Left kidney (tissue), 2 donors: ENCODE data around the gene HDAC7. TPM values are rescaled to one million over a fixed set of nuclear protein-coding genes. Genes with fewer than 3 reads are reported as not detected.

Experiments
- DNase-seq: peaks from one replicate; pipeline ENCODE4 v3.0.0-alpha.2; 2013
- polyA plus RNA-seq: library from polyadenylated mRNA; unstranded; fragments of 120-200 nt; gene quantifications from one replicate; pipeline ENCODE4 v1.2.1, GENCODE V29; 2013; ENCODE audit not compliant: insufficient read length

The HDAC7 gene
- polyA plus RNA-seq, 1 donor = 80.9 TPM

DNA sequence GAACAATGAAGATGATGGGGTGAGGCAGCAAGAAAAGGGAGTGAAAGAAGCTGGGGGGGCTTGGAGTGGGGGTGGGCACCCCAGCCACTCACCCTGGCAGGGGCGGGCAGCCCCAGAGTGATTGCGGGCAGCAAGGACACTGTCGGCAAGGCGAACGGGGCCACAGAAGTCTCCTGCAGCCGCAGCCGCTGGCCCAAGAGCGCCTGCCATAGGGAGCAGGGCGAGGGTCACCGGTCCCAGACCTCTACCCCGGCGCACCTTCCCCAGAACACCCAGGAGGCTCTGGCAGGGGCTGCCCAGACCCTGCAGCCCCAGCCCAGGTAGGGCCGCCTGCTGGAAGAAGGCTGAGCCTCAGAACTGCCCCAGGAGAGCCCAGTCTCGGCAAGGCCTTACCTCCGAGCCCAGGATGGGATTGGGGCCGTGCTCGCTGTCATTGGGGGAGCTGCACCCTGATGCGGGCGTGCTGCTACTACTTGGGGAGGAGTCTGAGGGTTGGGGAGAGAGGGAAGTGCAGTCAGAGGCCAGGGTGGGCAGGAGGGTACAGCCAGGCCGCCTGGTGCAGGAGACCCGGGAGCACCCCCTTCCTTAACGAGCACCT is 23.8 kb downstream of the HDAC7 start:
- no peak for DNase-seq

DNA sequence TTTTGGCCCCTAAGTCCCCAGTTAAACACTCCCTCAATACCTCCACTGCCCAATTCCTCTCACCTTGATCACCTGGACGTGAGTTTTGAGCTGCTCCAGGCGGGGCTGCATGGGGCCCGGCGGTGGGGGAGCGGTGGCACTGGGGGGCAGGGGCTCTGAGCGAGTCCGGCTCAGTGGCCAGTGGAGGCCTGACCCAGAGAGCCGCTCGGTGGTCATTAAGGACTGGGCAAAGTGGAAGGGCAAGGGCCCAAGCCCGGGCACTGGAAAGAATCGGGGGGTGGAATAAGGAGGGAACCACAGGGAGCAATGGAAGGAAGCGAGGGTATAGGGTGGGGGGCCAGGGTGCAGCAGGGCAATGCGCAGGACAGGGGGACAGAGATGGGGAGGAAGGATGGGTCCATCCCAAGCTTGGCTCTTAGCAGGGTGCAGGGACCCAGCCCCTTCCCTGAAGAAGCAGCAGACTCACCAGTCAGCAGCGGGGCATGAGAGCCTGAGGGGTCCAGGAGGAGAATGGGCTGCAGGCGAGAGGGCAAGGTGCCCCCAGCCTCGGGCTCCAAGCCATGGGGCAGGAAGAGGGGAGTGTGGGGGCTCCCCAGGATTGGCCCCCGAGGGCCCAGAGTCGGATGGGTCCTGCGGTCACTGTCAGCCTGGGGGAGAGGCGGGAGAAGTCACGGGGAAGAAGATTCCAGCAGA is 24.4 kb downstream of the HDAC7 start:
- DNase-seq = no peak

DNA sequence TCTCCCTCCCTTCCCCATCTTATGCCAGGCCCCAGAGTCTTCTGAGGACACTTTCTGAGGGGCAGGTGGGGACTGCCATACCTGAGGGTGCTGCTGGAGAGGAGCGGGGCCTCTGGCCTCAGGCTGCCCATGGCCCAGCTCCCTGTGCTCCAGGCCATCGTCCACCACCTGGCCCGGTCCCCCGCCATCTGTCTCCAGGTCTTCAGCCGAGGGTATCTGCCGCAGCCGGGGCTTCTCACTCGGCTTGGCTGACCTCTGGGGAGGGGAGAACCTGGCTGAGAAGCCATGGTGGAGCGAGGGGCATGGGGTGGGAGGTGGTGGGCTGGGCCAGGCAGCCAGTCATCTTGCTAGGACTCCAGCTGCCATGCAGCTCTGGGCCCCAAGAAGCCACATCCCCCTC is 25.0 kb downstream of the HDAC7 start:
- no peak for DNase-seq

DNA sequence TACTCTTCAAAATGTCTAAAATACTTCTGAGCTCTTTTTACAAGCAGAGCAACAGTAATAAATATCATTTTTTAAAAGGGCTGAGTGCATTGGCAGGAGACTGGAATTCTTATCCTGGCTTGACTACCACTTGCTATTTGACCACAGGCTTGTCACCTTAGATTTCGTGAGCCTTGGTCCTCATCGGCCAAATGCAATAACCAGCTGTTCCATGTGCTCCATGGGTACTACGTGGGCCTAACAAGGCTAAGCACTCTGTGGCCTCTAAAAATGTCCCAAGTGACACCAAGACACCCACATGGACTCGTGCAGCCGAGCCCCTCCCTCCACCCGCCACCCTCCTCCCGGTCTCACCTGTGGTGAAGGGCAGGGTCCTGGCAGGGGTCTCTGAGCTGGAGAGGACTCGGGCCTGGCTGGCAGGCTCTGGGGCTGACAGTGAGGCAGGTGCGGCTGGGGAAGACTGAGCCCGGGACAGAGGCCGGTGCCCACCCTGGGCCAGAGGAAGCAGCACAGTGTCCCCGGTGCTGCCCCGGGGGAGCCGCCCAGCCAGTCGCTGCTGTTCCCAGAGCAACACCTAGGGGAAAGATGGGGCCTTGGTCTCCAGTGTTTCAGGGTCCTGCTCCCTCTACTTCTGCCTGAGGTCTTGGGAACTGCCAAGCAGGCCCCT is 26.6 kb downstream of the HDAC7 start:
- DNase-seq = no peak

DNA sequence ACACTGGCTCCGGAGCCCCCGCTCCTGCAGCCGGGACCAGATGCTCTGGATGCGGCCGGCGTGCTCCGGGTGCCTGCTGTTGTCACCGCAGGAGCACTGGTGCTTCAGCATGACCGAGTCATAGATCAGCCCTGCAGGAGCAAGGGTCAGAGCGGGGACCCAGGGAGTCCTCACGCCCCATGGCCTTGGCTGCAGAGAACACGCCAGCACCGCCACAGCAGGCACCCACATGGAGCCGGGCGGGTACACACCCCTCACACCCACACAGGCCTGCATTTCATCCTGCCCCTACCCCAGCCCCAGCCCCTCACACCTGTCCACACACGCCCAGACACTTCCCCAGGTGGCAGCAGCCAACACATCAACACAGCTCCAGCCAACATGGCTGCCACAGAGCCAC is 27.8 kb downstream of the HDAC7 start:
- no peak for DNase-seq

DNA sequence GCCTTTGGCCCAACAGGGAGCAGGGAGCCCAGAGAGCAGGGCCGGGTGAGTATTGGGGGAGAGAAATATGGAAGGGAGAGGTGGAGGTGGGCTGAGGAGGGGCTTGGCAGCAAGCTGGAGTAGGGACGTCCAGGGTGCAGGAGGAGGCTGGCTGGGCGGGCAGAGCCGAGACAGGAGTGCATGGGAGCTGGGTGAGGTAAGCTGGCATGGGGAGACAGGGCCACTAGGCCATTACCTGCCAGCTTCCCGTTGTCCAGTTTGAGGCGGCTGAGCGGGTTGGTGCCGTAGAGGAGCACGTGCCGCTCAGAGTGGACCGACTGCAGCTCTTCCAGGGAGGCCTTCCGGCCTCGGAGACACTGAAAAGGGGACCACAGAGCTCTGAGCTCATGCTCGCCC is 28.4 kb downstream of the HDAC7 start:
- no peak for DNase-seq

DNA sequence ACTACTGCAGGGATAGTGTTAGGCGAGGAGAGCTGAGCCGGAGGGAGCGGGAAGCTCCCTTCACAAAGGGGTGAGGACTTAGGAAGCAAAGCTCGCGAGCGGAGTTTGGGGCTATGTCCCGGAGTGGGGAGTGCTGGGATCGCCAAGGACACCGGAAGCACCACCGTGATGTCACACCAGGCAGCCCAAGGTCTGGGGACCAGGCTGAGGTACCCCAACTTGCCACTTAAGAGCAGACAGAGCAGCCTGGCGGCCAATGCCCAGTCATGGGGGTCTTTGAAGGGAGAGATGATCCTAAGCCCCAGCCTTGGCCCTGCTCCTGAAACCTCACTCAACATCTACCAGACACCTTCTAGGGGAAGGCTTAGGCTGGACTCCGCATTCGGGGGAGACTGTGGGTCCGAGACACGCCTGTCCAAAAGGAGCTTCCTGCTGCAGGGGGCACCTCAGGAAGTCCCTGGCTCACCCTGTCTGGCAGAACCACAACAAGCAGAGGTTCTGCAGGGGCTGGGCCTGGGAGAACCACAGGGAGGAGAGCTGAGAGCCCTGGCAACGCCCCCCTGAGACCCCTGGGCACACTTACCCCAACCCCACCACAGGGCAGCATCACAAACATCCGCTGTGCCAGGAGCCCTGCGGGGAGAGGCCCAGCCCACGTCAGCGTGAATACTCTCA is 28.9 kb downstream of the HDAC7 start:
- DNase-seq = no peak

DNA sequence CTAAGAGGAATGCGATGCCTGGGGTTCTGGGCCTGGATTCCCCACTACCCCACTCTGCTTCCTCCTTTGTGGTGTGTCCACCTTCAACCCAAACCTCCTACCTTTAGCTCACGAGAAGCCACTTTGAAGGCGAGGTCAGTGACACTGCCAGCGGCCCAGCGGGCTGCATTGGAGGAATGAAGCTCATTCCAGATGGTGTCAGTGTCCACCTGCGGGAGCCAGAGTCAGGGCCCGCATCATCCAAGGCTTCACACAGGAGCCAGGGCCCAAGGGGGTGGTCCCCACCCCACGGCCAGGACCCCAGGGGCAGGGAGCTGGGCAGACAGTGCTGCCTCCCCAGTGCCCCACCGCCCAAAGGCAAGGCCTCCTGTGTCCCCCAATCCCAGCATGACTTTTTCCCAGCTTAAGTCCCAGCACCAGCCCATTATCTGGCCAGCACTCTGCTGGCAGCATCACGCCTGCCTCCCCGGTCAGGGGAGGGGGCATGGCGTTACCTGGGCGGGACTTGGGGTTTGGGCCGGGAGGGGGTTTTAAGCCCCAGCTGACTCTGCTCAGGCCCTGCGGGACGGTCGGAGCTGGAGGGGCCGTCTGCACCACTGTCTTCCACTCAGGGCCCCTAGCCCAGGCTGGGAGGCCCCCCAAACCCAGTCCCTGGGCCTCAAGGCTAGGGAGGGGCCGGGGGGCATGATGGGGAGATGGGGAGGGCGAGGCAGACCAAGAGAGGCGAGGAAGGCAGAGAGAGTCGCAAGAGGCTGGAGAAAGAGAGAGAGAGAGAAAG is 29.8 kb downstream of the HDAC7 start:
- no peak for DNase-seq

DNA sequence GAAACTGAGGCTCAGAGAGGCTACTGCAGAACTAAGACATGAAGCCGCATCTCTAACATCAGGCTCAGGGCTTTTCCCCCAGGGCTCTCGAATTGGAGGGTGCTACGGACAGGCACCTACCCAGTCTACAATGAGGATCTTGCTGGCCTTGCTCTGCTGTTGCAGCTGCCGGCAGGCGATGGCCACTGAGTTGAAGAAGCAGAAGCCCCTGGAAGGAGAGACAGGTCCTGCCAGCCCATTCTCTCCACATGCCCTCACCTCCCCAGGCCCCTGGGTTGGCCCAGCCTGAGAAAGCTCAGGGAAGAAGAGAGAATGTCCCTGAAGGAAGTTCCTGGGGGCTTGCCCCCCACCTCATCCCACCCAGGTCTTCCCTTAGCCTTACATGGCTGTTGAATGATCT is 30.6 kb downstream of the HDAC7 start:
- no peak for DNase-seq

DNA sequence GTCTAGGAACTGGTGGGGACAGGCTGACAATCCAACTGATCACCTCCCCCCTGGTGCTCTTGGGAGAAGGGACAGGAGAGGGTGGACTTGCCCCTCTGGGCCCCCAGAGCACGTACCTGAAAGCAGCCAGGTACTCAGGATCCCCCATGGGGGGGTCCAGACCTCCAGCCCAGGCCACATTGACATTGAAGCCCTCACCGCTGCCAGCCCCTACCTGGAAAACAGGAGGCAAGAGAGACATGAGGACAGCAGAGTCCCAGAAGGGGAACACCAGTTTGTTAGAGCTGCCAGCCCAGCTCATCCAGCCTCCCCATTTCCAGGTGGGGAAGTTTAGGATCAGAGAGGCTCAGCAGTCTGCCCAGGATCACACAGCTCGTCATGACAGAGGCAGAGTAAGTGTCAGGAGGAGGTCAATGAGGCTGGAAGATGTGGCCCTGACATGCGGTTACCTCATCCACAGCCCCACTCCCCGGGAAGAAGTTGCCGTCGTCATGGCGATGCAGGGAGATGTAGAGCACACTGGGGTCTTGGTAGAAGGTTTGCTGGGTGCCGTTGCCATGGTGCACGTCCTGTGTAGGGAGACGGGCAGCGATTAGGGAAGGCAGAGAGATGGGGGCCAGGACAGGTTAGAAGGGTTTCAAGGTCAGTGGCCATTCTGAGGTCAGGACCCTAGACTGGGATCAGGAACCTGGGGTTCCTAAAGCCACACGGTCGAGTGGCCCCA is 31.9 kb downstream of the HDAC7 start:
- DNase-seq = no peak

DNA sequence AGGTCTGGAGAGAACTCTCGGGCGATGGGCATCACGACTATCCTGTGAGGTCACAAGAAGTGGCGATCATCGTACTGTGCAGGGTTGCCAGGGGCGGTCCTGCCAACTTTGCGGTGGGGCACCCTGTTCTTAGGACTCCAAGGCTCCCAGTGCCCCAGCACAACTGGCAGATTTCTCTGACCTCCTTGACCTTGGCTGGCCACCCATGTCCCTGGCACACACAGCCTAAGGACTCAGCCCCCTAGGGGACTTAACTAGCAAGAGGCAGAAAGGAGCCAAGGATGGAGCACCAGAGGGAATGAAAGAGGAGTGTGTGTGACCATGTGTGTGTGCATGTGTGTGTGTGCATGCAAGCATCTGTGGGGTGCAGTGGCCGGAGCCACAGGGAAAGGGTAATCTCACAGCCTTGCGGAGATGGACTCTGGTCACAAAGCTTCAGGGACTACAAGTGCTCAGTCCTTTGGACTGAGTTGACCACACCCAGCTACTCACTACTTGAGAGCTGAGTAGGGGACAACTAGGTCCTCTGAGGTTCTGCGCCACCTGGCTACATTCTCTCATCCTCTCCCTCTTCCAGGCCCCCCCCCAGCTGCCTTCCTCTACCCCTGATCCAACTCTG is 32.9 kb downstream of the HDAC7 start:
- DNase-seq = no peak

DNA sequence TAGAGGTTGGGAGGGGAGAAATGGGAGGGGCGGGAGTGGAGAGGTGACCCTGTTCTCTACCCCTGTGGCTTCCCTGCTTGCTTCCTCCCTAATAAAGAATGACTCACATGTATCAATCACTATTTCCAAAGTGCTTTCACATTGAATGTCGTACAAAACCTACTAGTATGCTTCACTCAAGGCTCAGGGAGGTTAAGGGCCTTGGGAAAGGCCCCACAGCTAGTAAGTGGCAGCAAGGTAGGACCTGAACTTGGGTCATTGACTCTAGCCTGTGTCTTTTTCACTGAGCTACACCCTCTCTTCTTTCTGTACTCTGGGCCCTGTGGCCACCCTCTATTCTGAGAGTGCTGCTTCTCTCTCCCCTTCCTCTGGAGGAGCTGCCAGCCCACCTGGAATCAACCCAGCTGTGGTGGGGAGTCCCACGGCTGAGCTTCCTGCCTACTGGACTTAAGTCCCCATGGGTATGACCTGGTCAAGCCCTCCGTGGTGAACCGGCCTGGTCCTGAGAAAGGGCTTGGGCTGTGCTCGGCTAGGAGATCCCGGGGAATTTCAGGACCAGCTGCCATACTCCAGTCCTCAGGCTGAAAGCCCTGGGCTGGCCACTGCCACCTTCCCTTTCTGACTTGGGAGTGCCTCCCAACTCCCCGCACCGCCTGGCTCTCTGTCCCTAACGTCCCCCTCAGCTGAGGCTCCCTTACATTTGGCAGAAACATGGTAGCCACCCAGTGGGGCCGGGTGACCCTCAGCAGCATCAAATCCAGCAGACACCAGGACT is 33.6 kb downstream of the HDAC7 start:
- DNase-seq = no peak

DNA sequence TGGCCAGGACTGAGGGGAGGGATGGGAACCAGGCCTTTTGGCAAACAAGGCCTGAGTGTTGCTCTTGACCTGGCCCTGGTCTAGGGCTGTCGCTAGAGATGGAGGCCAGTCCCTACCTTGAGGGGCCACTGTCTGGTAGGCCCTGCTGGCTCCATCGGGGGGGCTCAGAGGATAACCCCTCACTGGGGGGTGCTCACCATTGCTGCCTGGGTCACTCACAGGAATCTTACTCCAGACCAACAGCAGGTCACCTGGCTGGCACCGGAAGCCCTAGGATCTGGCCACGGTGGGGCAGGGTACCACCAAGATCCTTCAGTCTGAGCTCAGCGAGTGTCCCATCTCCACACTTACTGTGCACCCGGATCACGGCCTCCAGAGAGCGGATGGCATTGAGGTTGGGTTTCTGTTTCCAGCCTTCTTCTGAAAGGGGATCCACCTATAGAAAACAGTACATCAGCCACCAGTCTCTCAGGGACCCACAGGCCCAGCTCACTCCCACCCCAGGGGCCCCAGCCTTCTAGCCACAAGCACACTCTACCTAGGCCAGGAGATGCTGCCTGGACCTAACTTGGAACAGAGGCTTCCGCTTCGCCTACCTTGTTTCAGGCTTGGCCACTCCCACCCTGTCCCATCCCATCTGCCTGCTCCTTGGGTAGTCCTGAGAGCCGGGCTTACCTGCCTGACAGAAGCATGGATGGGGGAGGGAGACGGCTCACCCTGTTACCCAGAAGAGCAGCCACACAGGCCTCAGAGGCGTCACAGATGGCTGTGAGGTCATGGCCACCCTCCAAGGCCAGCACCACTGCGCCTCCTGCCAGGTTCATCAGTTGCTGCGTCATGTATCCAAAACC is 34.4 kb downstream of the HDAC7 start:
- DNase-seq = no peak

DNA sequence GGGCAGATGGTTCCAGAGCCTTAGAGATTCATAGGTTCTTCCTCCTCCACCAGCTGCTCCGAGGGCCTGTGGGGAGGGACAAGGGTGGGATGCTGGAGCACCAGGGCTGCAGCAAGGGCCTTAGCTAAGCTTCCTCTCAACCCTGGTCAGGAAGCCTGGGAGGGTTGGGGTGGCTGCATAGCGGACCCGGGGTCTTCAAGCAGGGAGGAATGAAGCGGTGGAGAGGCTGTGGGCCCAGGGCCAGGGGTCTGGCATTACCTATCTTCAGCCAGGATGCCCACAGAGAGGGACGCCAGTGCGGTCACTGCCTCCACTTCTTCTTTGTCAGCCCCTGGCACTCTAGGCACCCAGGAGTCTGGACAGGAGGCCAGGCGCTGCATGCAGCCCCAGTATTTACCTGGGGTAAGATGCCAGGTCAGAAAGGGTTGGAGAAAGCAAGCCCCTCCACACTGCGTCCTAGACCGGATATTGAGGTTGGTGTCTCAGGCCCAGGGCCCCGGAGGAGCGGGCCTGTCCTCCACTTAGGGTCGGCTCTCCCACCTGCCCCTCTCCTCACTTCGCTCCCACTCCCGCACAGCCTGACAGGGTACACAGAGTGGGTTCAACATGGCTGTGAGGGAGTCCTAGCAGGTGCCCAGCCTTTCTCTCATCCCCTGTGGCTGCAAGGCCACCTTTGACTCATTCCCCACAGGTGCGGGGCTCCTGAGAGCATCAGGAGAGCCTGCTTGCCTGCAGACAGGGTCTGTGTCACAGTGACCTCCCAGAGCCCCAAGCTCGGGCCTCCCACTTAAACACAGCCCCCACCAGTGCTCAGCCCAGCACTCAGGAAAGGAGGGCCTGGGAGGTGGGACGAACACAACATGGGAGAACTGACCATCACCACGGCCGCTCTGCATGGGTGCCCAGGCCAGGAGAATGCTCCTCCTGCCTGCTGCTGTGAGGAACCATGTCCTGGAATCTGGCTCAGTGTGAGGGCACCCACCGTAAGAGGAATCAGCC is 35.6 kb downstream of the HDAC7 start:
- no peak for DNase-seq

DNA sequence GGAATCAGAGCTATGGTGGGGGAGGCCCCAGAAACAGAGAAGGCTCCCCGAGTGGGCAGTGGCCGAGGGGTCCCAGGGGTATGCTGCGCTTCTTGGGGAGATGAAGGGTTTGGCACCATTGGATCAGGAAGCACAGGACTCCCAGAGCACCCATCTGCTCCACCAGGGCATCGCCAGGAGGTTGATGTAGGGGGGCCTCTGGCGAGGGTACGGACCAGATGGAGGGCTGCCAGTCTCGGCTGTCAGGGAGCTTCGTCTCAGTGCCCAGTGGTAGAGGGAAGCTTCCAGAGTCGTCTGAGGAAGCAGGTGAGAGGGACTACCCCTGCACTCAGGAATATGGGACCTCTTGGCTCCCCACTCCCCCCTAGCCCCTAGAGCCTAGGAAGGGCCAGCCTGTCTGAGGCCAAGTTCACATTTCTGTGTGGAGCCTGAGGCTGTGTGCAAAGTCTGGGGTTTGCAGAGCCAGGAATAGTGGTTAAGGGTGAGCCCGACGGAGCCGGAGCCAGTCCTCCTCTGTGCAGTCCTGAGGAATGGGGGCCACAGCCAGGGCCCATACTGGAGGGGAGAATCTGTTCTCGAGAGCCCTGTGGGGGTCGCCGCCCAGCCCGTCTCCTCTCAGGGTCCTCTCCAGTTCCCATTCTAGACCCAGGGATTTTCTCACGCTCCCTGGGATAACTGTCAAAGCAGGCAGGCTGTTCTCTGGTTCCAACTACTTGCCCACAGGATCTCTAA is 36.5 kb downstream of the HDAC7 start:
- no peak for DNase-seq

DNA sequence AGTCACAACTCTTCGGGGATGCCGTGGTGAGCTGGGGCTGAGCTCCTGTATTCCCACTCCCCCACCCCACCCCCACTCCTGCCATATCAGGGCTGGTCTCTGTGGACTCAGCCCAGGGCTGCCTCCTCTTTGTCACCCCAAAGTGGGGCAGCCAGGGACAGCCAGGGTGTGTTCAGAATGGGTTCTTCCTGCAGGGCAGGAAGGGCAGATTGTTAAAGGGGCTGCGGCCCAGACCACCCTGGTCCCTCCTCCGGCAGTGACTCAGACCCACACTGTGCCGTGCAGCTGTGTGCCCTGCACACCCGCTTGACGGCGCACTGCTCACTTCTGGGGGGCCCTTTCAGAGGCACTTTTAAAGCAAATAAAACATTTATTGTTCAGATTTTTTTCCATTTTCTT is 37.3 kb downstream of the HDAC7 start:
- DNase-seq = no peak
